Measurements from ENCODE around the gene ZNF618.
"Not testable (repeated sequence)": the region's sequence is repeated elsewhere in the genome, so short reads cannot be mapped to it uniquely, and the experiment has no call there.

Gene ZNF618

GRCh38 chr9:113996531-113997001 is 120.5 kb downstream of the ZNF618 start:
- no peak for TF ChIP-seq CTCF (IDR thresholded peaks at IDR 0.05; ENCODE audit: insufficient read depth, low read length, missing control alignments)
- no peak for DNase-seq (ENCODE audit: low read depth, low spot score)
- ChIA-PET CTCF (interaction anchor here (0.9 to 1.7 kb wide), 4 partner anchors 15 to 259 kb away, joined by 3 to 6 read pairs (median 4); no protein-coding TSS in a partner anchor), POLR2A (no interaction called here)
- no peak overlapping the region for H3K4me3 ChIP-seq (ENCODE audit: low read depth, low read length)

GRCh38 chr9:113997064-113997463 is 121.0 kb downstream of the ZNF618 start:
- POLR2A ChIA-PET = not testable (repeated sequence)

GRCh38 chr9:113997610-113998009 is 121.5 kb downstream of the ZNF618 start:
- CTCF ChIA-PET = interaction anchor here (0.6 to 1.7 kb wide), 6 partner anchors 26 to 260 kb away, joined by 3 to 6 read pairs (median 4); no protein-coding TSS in a partner anchor
- DNase-seq (ENCODE audit: low read depth, low spot score) = no peak
- H3K4me3 ChIP-seq (ENCODE audit: low read depth, low read length) = no peak overlapping the region
- TF ChIP-seq CTCF (IDR thresholded peaks at IDR 0.05; ENCODE audit: insufficient read depth, low read length, missing control alignments) = no peak
- POLR2A ChIA-PET = no interaction called here

More at GRCh38 chr9:113997064-113997463, 121.0 kb downstream of the ZNF618 start:
- DNase-seq (ENCODE audit: low read depth, low spot score); H3K4me3 ChIP-seq (ENCODE audit: low read depth, low read length): not testable (repeated sequence)
- CTCF ChIA-PET = interaction anchor here (1.2 to 1.7 kb wide), 4 partner anchors 33 to 260 kb away, joined by 4 to 6 read pairs (median 6); no protein-coding TSS in a partner anchor

- no peak for TF ChIP-seq CTCF (IDR thresholded peaks at IDR 0.05; ENCODE audit: insufficient read depth, low read length, missing control alignments)
- no peak overlapping the region for H3K4me3 ChIP-seq (ENCODE audit: low read depth, low read length)
- ChIA-PET POLR2A (no interaction called here), CTCF (interaction anchor here (0.6 to 1.7 kb wide), 7 partner anchors 13 to 261 kb away, joined by 3 to 6 read pairs (median 4); no protein-coding TSS in a partner anchor)
- DNase-seq (ENCODE audit: low read depth, low spot score) = no peak
These were observed 122.0 kb downstream of the ZNF618 start for GRCh38 chr9:113998114-113998513.

GRCh38 chr9:113998525-113999255 is 122.6 kb downstream of the ZNF618 start:
- POLR2A ChIA-PET = no interaction called here
- CTCF ChIA-PET = interaction anchor here (0.6 to 1.7 kb wide), 6 partner anchors 13 to 192 kb away, joined by 3 to 6 read pairs (median 4); no protein-coding TSS in a partner anchor
- TF ChIP-seq CTCF (IDR thresholded peaks at IDR 0.05; ENCODE audit: insufficient read depth, low read length, missing control alignments) = peak; percentile 64
- no peak for DNase-seq (ENCODE audit: low read depth, low spot score)
- no peak overlapping the region for H3K4me3 ChIP-seq (ENCODE audit: low read depth, low read length)

- POLR2A ChIA-PET = no interaction called here
These were observed 123.3 kb downstream of the ZNF618 start for GRCh38 chr9:113999256-114000062.

More at GRCh38 chr9:113999256-114000062, 123.3 kb downstream of the ZNF618 start:
- H3K4me3 ChIP-seq (ENCODE audit: low read depth, low read length) = no peak overlapping the region
- no peak for TF ChIP-seq CTCF (IDR thresholded peaks at IDR 0.05; ENCODE audit: insufficient read depth, low read length, missing control alignments)
- CTCF ChIA-PET = interaction anchor here (1.5 kb wide), 1 partner anchor 24 kb away, joined by 4 read pairs; no protein-coding TSS in a partner anchor
- DNase-seq (ENCODE audit: low read depth, low spot score) = no peak
